ENCODE measurements around the gene CNOT2. TPM values are rescaled to one million over a fixed set of nuclear protein-coding genes. Genes with fewer than 3 reads are reported as not detected.

CNOT2 gene
- total RNA-seq, 4 donors from 2014 or later, result 36.8 to 204 (median 139) TPM

DNA sequence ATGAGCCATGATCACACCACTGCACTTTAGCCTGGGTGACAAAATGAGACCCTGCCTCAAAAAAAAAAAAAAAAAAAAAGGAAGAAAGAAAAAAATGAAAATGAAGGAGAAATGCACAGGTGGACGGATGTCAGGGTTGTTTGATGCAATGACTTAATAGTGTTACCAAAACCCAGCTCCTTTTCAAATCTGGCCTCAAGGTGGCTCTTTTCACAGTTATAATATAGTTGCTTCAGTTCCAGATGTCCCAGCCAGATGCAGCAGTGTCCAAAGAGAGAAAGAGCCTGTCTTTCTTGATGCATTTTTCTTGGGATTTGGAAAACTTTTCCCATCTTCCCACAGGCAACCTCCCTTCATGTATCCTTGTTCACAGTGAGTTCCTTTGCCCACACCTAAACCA lies 159.4 kb downstream of the CNOT2 start:
- H3K27ac ChIP-seq, result no peak overlapping the region
- H3K4me3 ChIP-seq, result no peak overlapping the region
- DNase-seq, result no peak
- in situ Hi-C loops (cut with MboI; ENCODE audit: low pct_ligation_motif_present in 1 of 4, low pct_unique_long_range_greater_than_20kb in 1 of 4, low sequenced_read_pairs in 3 of 4) (no loop called here), intact Hi-C loops (cut with DNase I; ENCODE audit: low total_unique reads) (no loop called here)
- H3K36me3 ChIP-seq, result no peaks in the 10 kb centered on the region
- WGBS, 2 donors (ENCODE audit: low coverage in 1 of 2), result 84% methylated on average over 1 of the region's 1 CpG; no CpG with 5 or more reads in 1 of the 2 donors
- no peaks in the 10 kb centered on the region for H3K9me3 ChIP-seq
- TF ChIP-seq, protein P1, sequence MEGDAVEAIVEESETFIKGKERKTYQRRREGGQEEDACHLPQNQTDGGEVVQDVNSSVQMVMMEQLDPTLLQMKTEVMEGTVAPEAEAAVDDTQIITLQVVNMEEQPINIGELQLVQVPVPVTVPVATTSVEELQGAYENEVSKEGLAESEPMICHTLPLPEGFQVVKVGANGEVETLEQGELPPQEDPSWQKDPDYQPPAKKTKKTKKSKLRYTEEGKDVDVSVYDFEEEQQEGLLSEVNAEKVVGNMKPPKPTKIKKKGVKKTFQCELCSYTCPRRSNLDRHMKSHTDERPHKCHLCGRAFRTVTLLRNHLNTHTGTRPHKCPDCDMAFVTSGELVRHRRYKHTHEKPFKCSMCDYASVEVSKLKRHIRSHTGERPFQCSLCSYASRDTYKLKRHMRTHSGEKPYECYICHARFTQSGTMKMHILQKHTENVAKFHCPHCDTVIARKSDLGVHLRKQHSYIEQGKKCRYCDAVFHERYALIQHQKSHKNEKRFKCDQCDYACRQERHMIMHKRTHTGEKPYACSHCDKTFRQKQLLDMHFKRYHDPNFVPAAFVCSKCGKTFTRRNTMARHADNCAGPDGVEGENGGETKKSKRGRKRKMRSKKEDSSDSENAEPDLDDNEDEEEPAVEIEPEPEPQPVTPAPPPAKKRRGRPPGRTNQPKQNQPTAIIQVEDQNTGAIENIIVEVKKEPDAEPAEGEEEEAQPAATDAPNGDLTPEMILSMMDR (IDR thresholded peaks at IDR 0.05), result no peak
- TF ChIP-seq EP300 (IDR thresholded peaks at IDR 0.05; ENCODE audit: low read depth) (no peak), POLR2AphosphoS5 (IDR thresholded peaks at IDR 0.05) (no peak), POLR2A (IDR thresholded peaks at IDR 0.05) (no peak)
- no peaks in the 10 kb centered on the region for H3K4me1 ChIP-seq
- no peaks in the 10 kb centered on the region for H3K27me3 ChIP-seq

- DNase-seq, result no peak
- H3K9me3 ChIP-seq, result no peaks in the 10 kb centered on the region
- no peak overlapping the region for H3K4me3 ChIP-seq
- H3K27ac ChIP-seq, result no peak overlapping the region
- TF ChIP-seq POLR2A (IDR thresholded peaks at IDR 0.05) (no peak), EP300 (IDR thresholded peaks at IDR 0.05; ENCODE audit: low read depth) (no peak), POLR2AphosphoS5 (IDR thresholded peaks at IDR 0.05) (no peak)
- TF ChIP-seq, protein P1 (IDR thresholded peaks at IDR 0.05), result no peak
- no peaks in the 10 kb centered on the region for H3K4me1 ChIP-seq
- intact Hi-C loops (cut with DNase I; ENCODE audit: low total_unique reads), result no loop called here
- in situ Hi-C loops (cut with MboI; ENCODE audit: low pct_ligation_motif_present in 1 of 4, low pct_unique_long_range_greater_than_20kb in 1 of 4, low sequenced_read_pairs in 3 of 4), result no loop called here
- H3K27me3 ChIP-seq, result no peaks in the 10 kb centered on the region
- H3K36me3 ChIP-seq, result no peaks in the 10 kb centered on the region
Measured at GRCh38 chr12:70403826-70404225, 160.6 kb downstream of the CNOT2 start.

Other genes with a start within 250 kb of the CNOT2 start
- 10 to 100 TPM in 1 of 4 donors, 1 to 10 TPM in 3; 1.1 to 10.9 (median 1.4) TPM for gene KCNMB4, start 122.9 kb downstream of the CNOT2 start, total RNA-seq